GM19372 (cell line): ENCODE data around the gene TMEM179.

Experiments used
- ATAC-seq: cut with Tn5 transposase; IDR thresholded peaks from one replicate; pipeline ENCODE4 v1.9.1; 2021; ENCODE audit warnings: mild to moderate bottlenecking, low read depth, moderate library complexity; ENCODE audit not compliant: unreplicated experiment

TMEM179 gene

GRCh38 chr14:104547310-104547997, 57.1 kb downstream of the TMEM179 start:
- no peak for ATAC-seq

- no peak for ATAC-seq
Measured at GRCh38 chr14:104546591-104547309, 57.8 kb downstream of the TMEM179 start.

GRCh38 chr14:104545942-104546501, 58.5 kb downstream of the TMEM179 start:
- ATAC-seq: no peak

- ATAC-seq: no peak
Measured at GRCh38 chr14:104545151-104545941, 59.2 kb downstream of the TMEM179 start.

GRCh38 chr14:104544362-104544961, 60.1 kb downstream of the TMEM179 start:
- ATAC-seq: no peak

- no peak for ATAC-seq
Measured at GRCh38 chr14:104542871-104543830, 61.4 kb downstream of the TMEM179 start.

GRCh38 chr14:104541905-104542465, 62.6 kb downstream of the TMEM179 start:
- ATAC-seq: no peak
